Hepatocyte (in vitro differentiated cells): ENCODE measurements around the gene NUBP2. TPM values are rescaled to one million over a fixed set of nuclear protein-coding genes. Genes with fewer than 3 reads are reported as not detected.

ENCODE experiments used
- DNase-seq: peaks from one replicate; pipeline ENCODE4 v3.0.0-alpha.2; 2016; ENCODE audit warnings: low spot score
- H2AFZ ChIP-seq: fragments of 200-600 bp; sonication (generic); 2 replicates; pipeline ENCODE4 v1.6.0; 2016; ENCODE audit warnings: antibody characterized with exemption, mild to moderate bottlenecking
- H3K27ac ChIP-seq: fragments of 200-600 bp; sonication (generic); 2 replicates; pipeline ENCODE4 v1.5.1; 2016; ENCODE audit warnings: mild to moderate bottlenecking
- H3K27me3 ChIP-seq: fragments of 200-600 bp; sonication (generic); 2 replicates; pipeline ENCODE4 v1.6.1; 2016
- H3K36me3 ChIP-seq: fragments of 200-600 bp; sonication (generic); replicated peaks from 2 replicates; pipeline ENCODE4 v1.5.1; 2016; ENCODE audit warnings: low read depth; ENCODE audit not compliant: insufficient read depth
- H3K4me1 ChIP-seq: fragments of 200-600 bp; sonication (generic); 2 replicates; pipeline ENCODE4 v1.5.1; 2016; ENCODE audit warnings: mild to moderate bottlenecking, moderate library complexity; ENCODE audit not compliant: insufficient read depth
- H3K4me2 ChIP-seq: fragments of 200-600 bp; sonication (generic); 2 replicates; pipeline ENCODE4 v1.6.0; 2016
- H3K4me3 ChIP-seq: fragments of 200-600 bp; sonication (generic); 2 replicates; pipeline ENCODE4 v1.5.1; 2016; ENCODE audit warnings: mild to moderate bottlenecking
- H3K79me2 ChIP-seq: fragments of 200-600 bp; sonication (generic); 2 replicates; pipeline ENCODE4 v1.6.0; 2017; ENCODE audit warnings: mild to moderate bottlenecking
- H3K9me2 ChIP-seq: fragments of 200-600 bp; sonication (generic); replicated peaks from 2 replicates; pipeline ENCODE4 v1.6.0; 2017; ENCODE audit warnings: mild to moderate bottlenecking; ENCODE audit not compliant: insufficient read depth
- H3K9me3 ChIP-seq: fragments of 200-600 bp; sonication (generic); 2 replicates; pipeline ENCODE4 v1.5.1; 2016; ENCODE audit warnings: low read depth, mild to moderate bottlenecking
- H4K20me1 ChIP-seq: fragments of 200-600 bp; sonication (generic); 2 replicates; pipeline ENCODE4 v1.6.0; 2016; ENCODE audit warnings: mild to moderate bottlenecking; ENCODE audit not compliant: insufficient read depth, poor library complexity, severe bottlenecking
- CTCF ChIP-seq: fragments of 200-600 bp; sonication (generic); IDR thresholded peaks from 2 replicates; pipeline ENCODE4 v1.5.1; 2016; ENCODE audit warnings: antibody characterized with exemption, mild to moderate bottlenecking; ENCODE audit not compliant: poor library complexity
- EZH2 ChIP-seq: fragments of 200-600 bp; sonication (generic); IDR thresholded peaks from 2 replicates; pipeline ENCODE4 v1.6.1; 2016; ENCODE audit warnings: antibody characterized with exemption, mild to moderate bottlenecking, borderline replicate concordance
- EZH2phosphoT487 ChIP-seq: fragments of 200-600 bp; sonication (generic); IDR thresholded peaks from one replicate; pipeline ENCODE4 v1.6.1; 2018; ENCODE audit warnings: antibody characterized with exemption, mild to moderate bottlenecking, low read depth, moderate library complexity; ENCODE audit not compliant: unreplicated experiment, severe bottlenecking
- WGBS: methylation state at CpG from one replicate; pipeline ENCODE4 v1.1.6; 2016; ENCODE audit warnings: low lambda C conversion rate; ENCODE audit errors: missing lambda C conversion rate; 5-methylcytosine and 5-hydroxymethylcytosine counted together
- polyA plus RNA-seq: library from polyadenylated mRNA; unstranded; fragments of >200 nt; fragmentation: Nextera tagmentation; extraction: Ambion mirVana; gene quantifications from 2 replicates; pipeline ENCODE4 v1.2.1, GENCODE V29; 2016
- total RNA-seq: library from RNA; depleted of rRNA; stranded (reverse); fragments of >200 nt; gene quantifications from 2 replicates; pipeline ENCODE4 v1.2.3, GENCODE V29; 2014

NUBP2 gene
- total and polyA plus RNA-seq, 2 experiments from 2014 or later = 85.4 to 101 TPM

GRCh38 chr16:1749152-1750117 lies 33.3 kb upstream of the NUBP2 start:
- Histone ChIP-seq H3K9me2 (no peaks in the 10 kb centered on the region), H3K27me3 (no peaks in the 10 kb centered on the region), H2AFZ (no peak overlapping the region), H3K79me2 (no peaks in the 10 kb centered on the region), H4K20me1 (no peaks in the 10 kb centered on the region), H3K27ac (no peak overlapping the region), H3K4me2 (no peak overlapping the region), H3K9me3 (no peaks in the 10 kb centered on the region), H3K4me1 (no peaks in the 10 kb centered on the region), H3K4me3 (no peak overlapping the region), H3K36me3 (no peaks in the 10 kb centered on the region)
- no peak for DNase-seq
- TF ChIP-seq EZH2 (no peak), EZH2phosphoT487 (no peak), CTCF (no peak)
- WGBS = 97% methylated on average over 29 of the region's 29 CpGs

GRCh38 chr16:1751946-1752345 lies 30.8 kb upstream of the NUBP2 start:
- no peaks in the 10 kb centered on the region for H3K36me3 ChIP-seq
- H3K9me3 ChIP-seq = no peaks in the 10 kb centered on the region
- no peak for DNase-seq
- H3K4me1 ChIP-seq = no peaks in the 10 kb centered on the region
- H3K27ac ChIP-seq = no peak overlapping the region
- H3K27me3 ChIP-seq = no peaks in the 10 kb centered on the region
- H4K20me1 ChIP-seq = no peaks in the 10 kb centered on the region
- no peak overlapping the region for H3K4me2 ChIP-seq
- no peaks in the 10 kb centered on the region for H3K79me2 ChIP-seq
- H2AFZ ChIP-seq = no peak overlapping the region
- no peak overlapping the region for H3K4me3 ChIP-seq
- TF ChIP-seq EZH2phosphoT487 (no peak), EZH2 (no peak), CTCF (no peak)
- no peaks in the 10 kb centered on the region for H3K9me2 ChIP-seq
- WGBS = 93% methylated on average over 16 of the region's 16 CpGs

GRCh38 chr16:1752853-1753252 lies 29.9 kb upstream of the NUBP2 start:
- H3K4me1 ChIP-seq = peaks cover 6% of the 10 kb centered on the region
- DNase-seq = no peak
- H3K27ac ChIP-seq = no peak overlapping the region
- no peaks in the 10 kb centered on the region for H3K27me3 ChIP-seq
- no peaks in the 10 kb centered on the region for H3K79me2 ChIP-seq
- no peaks in the 10 kb centered on the region for H3K9me3 ChIP-seq
- H3K4me2 ChIP-seq = no peak overlapping the region
- H3K36me3 ChIP-seq = no peaks in the 10 kb centered on the region
- H4K20me1 ChIP-seq = no peaks in the 10 kb centered on the region
- TF ChIP-seq EZH2 (no peak), CTCF (no peak), EZH2phosphoT487 (no peak)
- H3K9me2 ChIP-seq = no peaks in the 10 kb centered on the region
- 98% methylated on average over 14 of the region's 14 CpGs for WGBS
- H3K4me3 ChIP-seq = no peak overlapping the region
- H2AFZ ChIP-seq = no peak overlapping the region
